Muscle layer of duodenum (tissue), 2 donors: ENCODE measurements around the gene HSPB8.
"Not testable (repeated sequence)": the region's sequence is repeated elsewhere in the genome, so short reads cannot be mapped to it uniquely, and the experiment has no call there.

Experiments
- H3K27ac ChIP-seq: one replicate; pipeline ENCODE4 v1.7.0; 2013; ENCODE audit warnings: mild to moderate bottlenecking, low read length
- H3K27me3 ChIP-seq: one replicate; pipeline ENCODE4 v1.7.0; 2013; ENCODE audit warnings: low read depth, mild to moderate bottlenecking, control low read depth, low read length
- H3K36me3 ChIP-seq, 2 donors: one replicate each; pipeline ENCODE4 v1.7.0; 2013; ENCODE audit warnings: low read length in 2 of 2, control low read depth in 1 of 2, mild to moderate bottlenecking in 1 of 2; ENCODE audit not compliant: insufficient read depth in 2 of 2, control insufficient read depth in 1 of 2
- H3K4me1 ChIP-seq, 2 donors: one replicate each; pipeline ENCODE4 v1.7.0; 2013; ENCODE audit warnings: low read length in 2 of 2, mild to moderate bottlenecking in 2 of 2, control low read depth in 1 of 2, moderate library complexity in 1 of 2; ENCODE audit not compliant: insufficient read depth in 2 of 2, control insufficient read depth in 1 of 2
- H3K4me3 ChIP-seq, 2 donors: one replicate each; pipeline ENCODE4 v1.7.0; 2013; ENCODE audit warnings: low read length in 2 of 2, low read depth in 1 of 2, mild to moderate bottlenecking in 1 of 2
- H3K9me3 ChIP-seq, 2 donors: one replicate each; pipeline ENCODE4 v1.7.0; 2013; ENCODE audit warnings: low read length in 2 of 2, control low read depth in 1 of 2, mild to moderate bottlenecking in 1 of 2; ENCODE audit not compliant: control insufficient read depth in 1 of 2
- donor health status: healthy.

The HSPB8 gene

GRCh38 chr12:119211884-119212283, 33.2 kb downstream of the HSPB8 start:
- Histone ChIP-seq H3K4me3 (no peak overlapping the region), H3K9me3 (no peaks in the 10 kb centered on the region), H3K4me1 (peaks cover 9 to 25% of the 10 kb centered on the region in 2 donors), H3K36me3 (no peaks in the 10 kb centered on the region), H3K27ac (no peak overlapping the region), H3K27me3 (no peaks in the 10 kb centered on the region)

DNA sequence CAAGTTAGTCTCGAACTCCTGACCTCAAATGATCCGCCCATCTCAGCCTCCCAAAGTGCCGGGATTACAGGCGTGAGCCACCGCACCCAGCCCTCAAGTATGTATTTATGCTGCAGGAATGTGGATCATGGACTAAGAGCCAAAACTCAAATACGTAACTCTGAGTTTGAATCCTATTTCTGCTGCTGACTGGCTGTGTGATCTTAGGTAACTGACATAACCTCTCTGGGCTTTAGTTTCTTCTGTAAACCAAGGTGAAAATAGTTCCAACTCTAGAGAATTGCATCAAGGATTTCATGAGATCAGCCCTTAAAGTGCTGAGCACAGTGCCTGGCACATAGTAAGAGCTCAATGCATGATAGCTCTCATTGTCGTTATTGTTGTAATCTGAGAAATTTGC, 37.4 kb downstream of the HSPB8 start:
- Histone ChIP-seq H3K9me3 (no peaks in the 10 kb centered on the region), H3K4me3 (no peak overlapping the region), H3K36me3 (no peaks in the 10 kb centered on the region), H3K27me3 (no peaks in the 10 kb centered on the region), H3K4me1 (no peaks in the 10 kb centered on the region), H3K27ac (no peak overlapping the region)

- not testable (repeated sequence) for H3K27me3 ChIP-seq, H3K9me3 ChIP-seq, H3K36me3 ChIP-seq, H3K4me1 ChIP-seq, H3K27ac ChIP-seq, H3K4me3 ChIP-seq
Observed at GRCh38 chr12:119218875-119219274, 40.1 kb downstream of the HSPB8 start.

GRCh38 chr12:119222222-119222951, 43.7 kb downstream of the HSPB8 start:
- H3K4me1 ChIP-seq = no peaks in the 10 kb centered on the region
- H3K4me3 ChIP-seq = no peak overlapping the region
- no peak overlapping the region for H3K27ac ChIP-seq
- no peaks in the 10 kb centered on the region for H3K27me3 ChIP-seq
- no peaks in the 10 kb centered on the region for H3K36me3 ChIP-seq
- no peaks in the 10 kb centered on the region for H3K9me3 ChIP-seq

- H3K27me3 ChIP-seq = no peaks in the 10 kb centered on the region
- no peaks in the 10 kb centered on the region for H3K36me3 ChIP-seq
- no peak overlapping the region for H3K4me3 ChIP-seq
- H3K27ac ChIP-seq = no peak overlapping the region
- H3K4me1 ChIP-seq = no peaks in the 10 kb centered on the region
- no peaks in the 10 kb centered on the region for H3K9me3 ChIP-seq
Observed at GRCh38 chr12:119225454-119225853, 46.7 kb downstream of the HSPB8 start.

- Histone ChIP-seq H3K9me3 (no peaks in the 10 kb centered on the region), H3K27me3 (no peaks in the 10 kb centered on the region), H3K4me1 (no peaks in the 10 kb centered on the region), H3K27ac (no peak overlapping the region), H3K36me3 (no peaks in the 10 kb centered on the region), H3K4me3 (no peak overlapping the region)
Observed at GRCh38 chr12:119227292-119227691, 48.6 kb downstream of the HSPB8 start.

DNA sequence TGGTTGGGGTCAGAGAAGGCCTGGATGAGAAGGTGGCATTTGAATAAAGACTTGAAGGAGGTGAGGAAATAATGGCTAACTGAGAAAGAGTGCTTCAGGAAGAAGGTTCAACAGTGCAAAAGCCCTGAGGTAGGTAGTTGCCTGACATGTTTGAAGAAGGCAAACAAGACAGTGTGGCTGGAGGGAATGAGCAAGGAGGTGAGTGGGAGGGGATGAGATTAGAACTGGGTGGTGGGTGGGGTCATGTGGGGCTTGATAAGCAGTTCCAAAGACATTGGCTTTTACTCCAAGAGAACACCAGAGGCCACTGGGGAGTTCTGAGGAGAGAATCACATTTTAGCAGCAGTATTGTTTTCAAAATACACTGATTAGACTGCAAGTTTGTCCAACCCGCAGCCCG, 50.5 kb downstream of the HSPB8 start:
- Histone ChIP-seq H3K9me3 (no peaks in the 10 kb centered on the region), H3K4me1 (no peaks in the 10 kb centered on the region), H3K4me3 (no peak overlapping the region), H3K36me3 (no peaks in the 10 kb centered on the region), H3K27me3 (no peaks in the 10 kb centered on the region), H3K27ac (no peak overlapping the region)

GRCh38 chr12:119229837-119230236, 51.1 kb downstream of the HSPB8 start:
- H3K4me1 ChIP-seq = no peaks in the 10 kb centered on the region
- H3K36me3 ChIP-seq = no peaks in the 10 kb centered on the region
- peak overlapping the region in 1 of 2 donors; percentile 11 for H3K4me3 ChIP-seq
- no peaks in the 10 kb centered on the region for H3K27me3 ChIP-seq
- H3K9me3 ChIP-seq = no peaks in the 10 kb centered on the region
- H3K27ac ChIP-seq = no peak overlapping the region

DNA sequence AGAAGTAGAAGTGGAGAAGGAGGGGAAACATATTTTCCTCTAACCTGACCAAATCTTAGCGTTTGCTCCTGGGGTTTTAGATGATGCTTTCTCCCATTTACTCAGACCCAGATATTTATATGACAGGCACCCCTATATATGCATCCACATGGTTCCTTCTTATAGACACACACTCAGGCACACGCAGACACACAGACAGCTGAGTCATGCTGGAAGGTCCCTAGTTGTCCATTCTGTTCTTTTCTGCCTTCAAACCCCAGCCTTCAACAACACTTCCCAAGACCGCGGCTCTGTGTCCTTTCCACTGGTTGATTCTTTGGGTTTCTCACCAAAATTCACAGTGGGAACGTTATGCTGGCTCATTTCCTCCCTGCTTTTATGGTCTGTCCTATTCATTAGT, 52.1 kb downstream of the HSPB8 start:
- H3K4me1 ChIP-seq = no peaks in the 10 kb centered on the region
- H3K36me3 ChIP-seq = no peaks in the 10 kb centered on the region
- no peaks in the 10 kb centered on the region for H3K9me3 ChIP-seq
- no peak overlapping the region for H3K27ac ChIP-seq
- no peaks in the 10 kb centered on the region for H3K27me3 ChIP-seq
- H3K4me3 ChIP-seq = no peak overlapping the region

DNA sequence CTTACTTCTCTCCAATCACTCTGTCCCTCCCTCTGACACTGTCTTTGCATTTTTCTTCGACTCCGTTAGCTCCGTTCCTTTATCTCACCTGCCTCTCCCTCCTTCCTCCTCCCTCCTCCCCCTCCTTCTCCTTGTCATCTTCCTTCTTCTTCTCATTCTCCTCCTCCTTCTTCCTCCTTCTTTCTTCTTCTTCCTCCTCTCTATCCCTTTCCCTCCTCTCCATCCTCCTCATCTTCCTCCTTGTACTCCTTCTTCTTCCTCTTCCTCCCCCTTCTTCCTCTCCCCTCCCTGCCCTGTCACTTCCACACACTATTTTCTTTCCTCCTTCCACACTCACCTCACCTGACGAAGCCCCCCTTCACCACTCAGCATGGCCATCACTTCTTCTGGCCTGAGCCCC, 53.0 kb downstream of the HSPB8 start:
- H3K27me3 ChIP-seq = no peaks in the 10 kb centered on the region
- no peak overlapping the region for H3K4me3 ChIP-seq
- H3K4me1 ChIP-seq = no peaks in the 10 kb centered on the region
- no peak overlapping the region for H3K27ac ChIP-seq
- no peaks in the 10 kb centered on the region for H3K9me3 ChIP-seq
- no peaks in the 10 kb centered on the region for H3K36me3 ChIP-seq

DNA sequence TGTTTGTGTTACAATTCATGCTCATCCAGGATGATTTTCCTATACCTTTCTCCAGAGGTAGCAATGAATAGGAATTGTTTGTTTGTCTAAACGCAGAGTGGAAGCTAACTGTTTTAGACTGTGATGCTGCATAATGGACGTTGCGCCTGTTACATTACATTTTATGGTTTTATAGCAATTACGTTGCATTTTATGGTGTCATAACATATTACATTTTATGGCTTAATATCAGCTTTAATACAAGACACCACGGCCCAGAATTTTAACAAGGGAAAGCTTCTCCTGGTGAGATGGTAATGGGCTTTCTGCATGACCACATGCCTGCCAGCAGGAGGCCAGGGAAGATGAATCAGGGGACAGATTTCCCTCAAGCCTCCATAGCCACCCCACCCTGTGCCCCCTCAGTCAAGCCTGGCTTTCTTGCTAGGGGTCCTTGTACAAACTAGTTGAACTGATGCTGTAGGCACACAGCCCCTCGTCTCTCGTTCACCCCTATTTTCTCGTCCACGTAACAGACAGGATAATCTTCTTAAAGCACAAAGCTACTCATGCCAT, 56.5 kb downstream of the HSPB8 start:
- H3K9me3 ChIP-seq = no peaks in the 10 kb centered on the region
- H3K27ac ChIP-seq = no peak overlapping the region
- H3K4me3 ChIP-seq = no peak overlapping the region
- H3K4me1 ChIP-seq = no peaks in the 10 kb centered on the region
- no peaks in the 10 kb centered on the region for H3K36me3 ChIP-seq
- H3K27me3 ChIP-seq = no peaks in the 10 kb centered on the region

DNA sequence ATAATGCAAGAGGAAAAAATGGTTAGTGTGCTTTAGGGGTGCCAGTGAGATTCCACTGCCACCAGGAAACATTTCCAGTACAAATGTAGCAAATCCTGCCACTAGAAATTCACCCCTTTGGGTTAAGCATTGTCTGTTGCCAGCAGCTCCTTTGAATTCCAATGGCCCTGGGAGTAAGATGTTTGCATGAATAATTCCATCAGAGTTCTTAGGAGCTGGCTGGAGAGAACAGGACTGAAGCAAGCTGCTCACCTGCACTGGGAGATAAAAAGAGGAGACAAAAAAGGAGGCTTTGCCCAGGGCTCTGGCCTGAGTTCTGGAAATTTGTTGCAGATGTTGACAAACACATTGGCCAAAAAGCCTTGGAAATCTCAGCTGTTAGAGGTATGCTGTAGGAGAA, 57.6 kb downstream of the HSPB8 start:
- no peaks in the 10 kb centered on the region for H3K36me3 ChIP-seq
- no peaks in the 10 kb centered on the region for H3K27me3 ChIP-seq
- H3K9me3 ChIP-seq = no peaks in the 10 kb centered on the region
- no peak overlapping the region for H3K4me3 ChIP-seq
- H3K27ac ChIP-seq = no peak overlapping the region
- H3K4me1 ChIP-seq = no peaks in the 10 kb centered on the region
